Measurements from ENCODE around the gene HNRNPA2B1. TPM values are rescaled to one million over a fixed set of nuclear protein-coding genes. Genes with fewer than 3 reads are reported as not detected.

Gene HNRNPA2B1
- total RNA-seq, 1 donor from 2014 or later = 57.0 TPM

DNA sequence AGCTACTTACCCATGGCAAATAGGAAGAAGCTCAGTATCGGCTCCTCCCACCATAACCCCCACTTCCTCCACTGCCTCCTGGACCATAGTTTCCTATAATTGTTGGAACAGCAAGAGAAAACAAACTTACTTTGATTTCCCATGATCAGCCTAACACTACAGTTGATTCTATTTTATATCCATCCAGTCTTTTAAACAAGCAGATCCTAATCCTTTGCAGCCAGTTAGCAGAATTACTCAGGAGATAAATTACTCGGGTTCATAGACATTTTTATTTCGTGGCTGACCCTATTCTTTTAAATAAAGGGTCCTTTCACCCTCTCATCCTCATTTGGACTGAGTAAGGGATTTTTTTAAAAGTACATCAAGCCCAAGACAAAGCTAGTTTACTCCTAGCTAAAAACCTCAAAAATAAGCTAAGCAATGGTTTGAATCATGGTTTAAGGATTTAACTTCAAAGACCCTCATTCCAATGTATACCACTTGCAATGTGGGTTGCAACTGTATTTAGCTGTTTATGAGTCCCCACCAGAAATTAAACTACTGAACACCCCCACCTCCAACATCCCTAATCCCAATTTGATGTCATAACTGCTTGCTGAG, 8.0 kb downstream of the HNRNPA2B1 start:
- Histone ChIP-seq H3K36me3 (peaks cover 88 to 100% of the 10 kb centered on the region in 2 donors), H3K27me3 (no peaks in the 10 kb centered on the region), H3K4me1 (peaks cover 3 to 58% of the 10 kb centered on the region in 2 donors), H3K4me3 (no peak overlapping the region), H3K27ac (no peak overlapping the region), H3K9me3 (no peaks in the 10 kb centered on the region)
- intact Hi-C loops (cut with DNase I) = loop anchor here (5.0 kb wide), 1 partner anchor 800 kb away; no protein-coding TSS in a partner anchor
- DNase-seq (ENCODE audit: low spot score in 2 of 2) = no peak
- TF ChIP-seq, protein P1, sequence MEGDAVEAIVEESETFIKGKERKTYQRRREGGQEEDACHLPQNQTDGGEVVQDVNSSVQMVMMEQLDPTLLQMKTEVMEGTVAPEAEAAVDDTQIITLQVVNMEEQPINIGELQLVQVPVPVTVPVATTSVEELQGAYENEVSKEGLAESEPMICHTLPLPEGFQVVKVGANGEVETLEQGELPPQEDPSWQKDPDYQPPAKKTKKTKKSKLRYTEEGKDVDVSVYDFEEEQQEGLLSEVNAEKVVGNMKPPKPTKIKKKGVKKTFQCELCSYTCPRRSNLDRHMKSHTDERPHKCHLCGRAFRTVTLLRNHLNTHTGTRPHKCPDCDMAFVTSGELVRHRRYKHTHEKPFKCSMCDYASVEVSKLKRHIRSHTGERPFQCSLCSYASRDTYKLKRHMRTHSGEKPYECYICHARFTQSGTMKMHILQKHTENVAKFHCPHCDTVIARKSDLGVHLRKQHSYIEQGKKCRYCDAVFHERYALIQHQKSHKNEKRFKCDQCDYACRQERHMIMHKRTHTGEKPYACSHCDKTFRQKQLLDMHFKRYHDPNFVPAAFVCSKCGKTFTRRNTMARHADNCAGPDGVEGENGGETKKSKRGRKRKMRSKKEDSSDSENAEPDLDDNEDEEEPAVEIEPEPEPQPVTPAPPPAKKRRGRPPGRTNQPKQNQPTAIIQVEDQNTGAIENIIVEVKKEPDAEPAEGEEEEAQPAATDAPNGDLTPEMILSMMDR (IDR thresholded peaks at IDR 0.05) = no peak

DNA sequence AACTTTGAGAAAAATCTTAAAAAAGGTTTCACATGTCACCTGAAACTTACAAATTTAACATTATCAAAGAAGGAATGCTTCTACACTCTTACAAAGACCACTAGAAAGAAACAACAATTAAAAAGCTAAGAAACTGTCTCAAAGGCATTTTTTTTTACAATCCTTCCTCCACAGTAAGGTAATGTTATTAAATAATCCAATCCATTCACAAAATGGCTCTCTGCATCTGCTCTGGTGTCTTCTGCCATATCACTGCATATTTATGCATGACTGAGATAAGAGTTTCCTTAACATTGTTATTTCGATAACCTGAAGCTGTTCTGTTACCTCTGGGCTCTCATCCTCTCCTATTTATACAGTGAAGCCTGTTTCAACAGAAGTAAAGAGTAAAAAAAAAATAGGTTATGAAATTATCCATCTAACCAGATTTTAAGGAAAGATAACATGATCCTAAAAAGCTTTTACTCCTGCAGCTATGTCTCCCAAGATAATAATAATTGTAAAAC, 8.5 kb downstream of the HNRNPA2B1 start:
- H3K4me1 ChIP-seq = peaks cover 3 to 53% of the 10 kb centered on the region in 2 donors
- H3K36me3 ChIP-seq = peaks cover 83 to 100% of the 10 kb centered on the region in 2 donors
- no peaks in the 10 kb centered on the region for H3K27me3 ChIP-seq
- no peak overlapping the region for H3K27ac ChIP-seq
- DNase-seq (ENCODE audit: low spot score in 2 of 2) = no peak
- H3K4me3 ChIP-seq = no peak overlapping the region
- TF ChIP-seq, protein P1 (IDR thresholded peaks at IDR 0.05) = no peak
- intact Hi-C loops (cut with DNase I) = loop anchor here (5.0 kb wide), 1 partner anchor 800 kb away; no protein-coding TSS in a partner anchor
- no peaks in the 10 kb centered on the region for H3K9me3 ChIP-seq

DNA sequence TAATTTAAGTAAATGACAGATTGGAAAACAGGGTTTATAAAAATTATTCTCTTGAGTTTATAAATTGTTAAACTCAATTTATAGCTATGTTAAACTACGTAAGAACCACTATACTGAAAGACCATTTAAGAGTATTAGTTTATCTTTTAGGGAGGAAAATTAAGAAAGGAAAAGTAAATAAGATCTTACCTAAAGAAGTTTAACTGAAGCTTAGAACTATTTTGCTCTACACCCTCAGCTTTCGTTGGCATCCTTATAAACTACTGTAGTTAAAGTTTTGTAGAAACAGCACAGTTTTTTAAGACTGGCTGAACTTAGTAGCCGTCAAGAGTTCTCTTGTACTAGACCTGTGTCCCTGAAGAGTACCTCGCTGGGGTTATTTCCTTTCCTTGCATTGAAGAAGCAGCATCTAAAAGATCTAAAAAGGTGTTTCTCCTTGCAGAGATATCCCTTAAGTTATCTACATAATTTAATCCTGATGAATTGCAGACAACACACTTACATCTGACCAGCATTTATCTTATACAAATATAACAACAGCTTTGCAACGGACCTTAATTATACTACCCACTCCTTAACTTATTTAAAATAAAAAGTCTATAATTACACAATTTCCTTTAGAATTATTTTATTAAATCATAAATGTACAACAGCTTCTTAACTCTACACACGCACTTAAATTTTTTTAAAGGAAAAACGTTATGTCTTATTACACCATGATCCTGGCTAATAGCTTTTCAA, 9.1 kb downstream of the HNRNPA2B1 start:
- TF ChIP-seq, protein P1 (IDR thresholded peaks at IDR 0.05) = no peak
- Histone ChIP-seq H3K4me3 (no peak overlapping the region), H3K27ac (no peak overlapping the region), H3K4me1 (peaks cover 3 to 47% of the 10 kb centered on the region in 2 donors), H3K27me3 (no peaks in the 10 kb centered on the region), H3K9me3 (no peaks in the 10 kb centered on the region), H3K36me3 (peaks cover 77 to 100% of the 10 kb centered on the region in 2 donors)
- no peak for DNase-seq (ENCODE audit: low spot score in 2 of 2)
- intact Hi-C loops (cut with DNase I) = loop anchor here (5.0 kb wide), 1 partner anchor 799 kb away; no protein-coding TSS in a partner anchor

DNA sequence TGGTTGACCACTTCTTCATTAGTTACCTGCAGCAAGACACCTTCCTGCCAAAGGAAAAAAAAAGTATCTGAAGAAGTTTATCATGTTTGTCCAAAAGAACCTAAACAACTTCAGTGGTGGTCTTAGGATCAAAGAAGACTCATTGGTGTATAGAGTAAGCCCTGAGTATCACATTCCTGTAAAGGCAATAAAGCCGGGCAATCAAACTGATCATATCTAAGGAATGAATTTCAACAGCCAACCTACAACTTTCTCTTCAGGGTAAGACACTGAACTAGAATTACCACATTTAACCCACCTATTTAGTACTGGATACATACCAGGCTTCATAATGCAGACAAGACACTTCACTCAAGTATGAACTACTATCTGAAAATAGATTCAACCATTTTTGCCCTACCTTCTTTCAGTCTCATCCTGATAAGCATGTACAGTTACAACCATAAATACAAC, 10.1 kb downstream of the HNRNPA2B1 start:
- no peaks in the 10 kb centered on the region for H3K9me3 ChIP-seq
- no peak overlapping the region for H3K4me3 ChIP-seq
- H3K4me1 ChIP-seq = peaks cover 3 to 38% of the 10 kb centered on the region in 2 donors
- H3K27ac ChIP-seq = no peak overlapping the region
- no peak for DNase-seq (ENCODE audit: low spot score in 2 of 2)
- TF ChIP-seq, protein P1 (IDR thresholded peaks at IDR 0.05) = no peak
- H3K36me3 ChIP-seq = peaks cover 71 to 91% of the 10 kb centered on the region in 2 donors
- no peaks in the 10 kb centered on the region for H3K27me3 ChIP-seq
- intact Hi-C loops (cut with DNase I) = loop anchor here (5.0 kb wide), 1 partner anchor 798 kb away; no protein-coding TSS in a partner anchor

DNA sequence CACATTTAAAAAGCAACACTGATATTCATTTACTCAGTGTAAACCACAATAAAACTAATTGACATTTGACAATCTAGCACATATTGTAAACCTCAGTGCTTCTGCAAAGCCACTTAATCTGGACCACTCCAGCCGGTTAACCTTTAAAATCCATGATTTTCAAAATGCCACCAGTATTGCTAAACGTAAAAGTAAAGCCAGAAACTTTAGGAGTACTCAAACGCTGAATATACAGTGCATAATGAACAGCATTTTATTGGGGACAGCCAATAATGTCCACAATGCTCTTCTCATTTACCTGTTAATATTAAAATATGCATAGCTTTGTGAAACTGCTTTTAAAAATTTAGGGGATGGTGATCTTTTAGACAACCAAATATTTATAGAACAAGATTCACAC, 10.8 kb downstream of the HNRNPA2B1 start:
- intact Hi-C loops (cut with DNase I) = loop anchor here (5.0 kb wide), 1 partner anchor 797 kb away; no protein-coding TSS in a partner anchor
- TF ChIP-seq, protein P1 (IDR thresholded peaks at IDR 0.05) = no peak
- DNase-seq (ENCODE audit: low spot score in 2 of 2) = no peak
- H3K9me3 ChIP-seq = no peaks in the 10 kb centered on the region
- no peak overlapping the region for H3K27ac ChIP-seq
- H3K4me1 ChIP-seq = peaks cover 0 to 32% of the 10 kb centered on the region in 2 donors
- H3K4me3 ChIP-seq = no peak overlapping the region
- no peaks in the 10 kb centered on the region for H3K27me3 ChIP-seq
- peaks cover 65 to 83% of the 10 kb centered on the region in 2 donors for H3K36me3 ChIP-seq
